Stromal cell of bone marrow (primary cell): ENCODE data around the gene TTLL11.

ENCODE experiments used
- DNase-seq: peaks from one replicate; pipeline ENCODE4 v3.0.0-alpha.2; 2012; ENCODE audit warnings: low read depth

TTLL11 gene

GRCh38 chr9:121784731-121785411, 308.2 kb downstream of the TTLL11 start:
- DNase-seq: no peak

GRCh38 chr9:121783521-121784507, 309.3 kb downstream of the TTLL11 start:
- no peak for DNase-seq

- DNase-seq: no peak
These were observed 310.0 kb downstream of the TTLL11 start for GRCh38 chr9:121783111-121783510.

- no peak for DNase-seq
These were observed 310.5 kb downstream of the TTLL11 start for GRCh38 chr9:121782514-121783110.

- DNase-seq: no peak
These were observed 311.2 kb downstream of the TTLL11 start for GRCh38 chr9:121781701-121782464.

- no peak for DNase-seq
These were observed 312.0 kb downstream of the TTLL11 start for GRCh38 chr9:121781145-121781548.

GRCh38 chr9:121780177-121781040, 312.7 kb downstream of the TTLL11 start:
- no peak for DNase-seq

- DNase-seq: no peak
These were observed 313.6 kb downstream of the TTLL11 start for GRCh38 chr9:121779381-121780117.

GRCh38 chr9:121778252-121779225, 314.6 kb downstream of the TTLL11 start:
- DNase-seq: no peak

GRCh38 chr9:121776739-121777637, 316.1 kb downstream of the TTLL11 start:
- DNase-seq: no peak

GRCh38 chr9:121776001-121776738, 316.9 kb downstream of the TTLL11 start:
- no peak for DNase-seq

- no peak for DNase-seq
These were observed 318.1 kb downstream of the TTLL11 start for GRCh38 chr9:121774715-121775613.

- DNase-seq: no peak
These were observed 319.0 kb downstream of the TTLL11 start for GRCh38 chr9:121773954-121774714.

GRCh38 chr9:121773286-121773953, 319.7 kb downstream of the TTLL11 start:
- DNase-seq: no peak
